Measurements from ENCODE around the gene CDH26.

Gene CDH26

DNA sequence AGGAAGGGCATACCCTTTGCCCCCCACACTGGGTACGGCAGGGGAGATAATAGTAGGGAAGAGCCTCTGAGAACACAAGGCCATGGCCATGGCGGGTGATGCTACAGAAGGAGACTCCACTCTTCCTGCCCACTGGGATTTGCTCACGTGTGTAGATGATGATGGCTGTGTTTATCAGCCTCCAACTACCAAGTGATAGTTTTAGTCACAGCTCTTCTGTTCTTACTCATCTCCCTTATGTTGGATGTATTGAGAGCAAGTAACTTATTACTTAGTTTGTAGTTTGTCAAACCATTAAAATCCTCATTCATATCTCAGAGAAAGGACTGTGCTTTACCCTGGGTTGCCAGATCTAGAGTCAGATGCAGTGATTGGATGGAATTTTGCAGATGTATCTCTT lies 66.0 kb downstream of the CDH26 start:
- Histone ChIP-seq H3K27me3 (no peaks in the 10 kb centered on the region), H3K9me3 (peaks cover 10% of the 10 kb centered on the region; the same call in 1 of the 2 replicates), H3K4me3 (no peak overlapping the region)

DNA sequence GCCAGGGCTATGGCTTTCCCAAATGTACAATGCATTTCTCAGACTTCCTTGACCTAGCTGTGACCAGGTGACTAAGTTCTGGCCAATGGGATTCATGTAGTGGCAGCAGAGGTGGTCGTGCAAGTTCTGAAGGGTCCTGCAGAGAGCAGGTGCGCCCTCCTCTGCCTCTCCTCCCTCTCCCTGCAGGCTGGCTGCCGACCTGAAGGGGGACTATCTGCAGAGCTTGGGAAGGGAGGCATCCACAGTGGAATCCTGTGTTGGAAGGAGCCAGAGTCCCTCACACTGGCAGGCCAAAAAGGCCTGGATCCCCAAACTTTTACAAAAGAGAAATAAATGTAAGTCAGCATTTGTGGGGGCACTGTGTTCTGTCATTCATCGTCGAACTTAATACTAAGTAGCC lies 66.6 kb downstream of the CDH26 start:
- H3K9me3 ChIP-seq = peaks cover 10% of the 10 kb centered on the region; the same call in 1 of the 2 replicates
- TF ChIP-seq Cebpa-rat (IDR thresholded peaks at IDR 0.05) = no peak
- H3K27ac ChIP-seq = no peak overlapping the region

More for the DNA sequence above, 66.0 kb downstream of the CDH26 start:
- no peaks in the 10 kb centered on the region for H4K20me1 ChIP-seq
- no peak for TF ChIP-seq Cebpa-rat (IDR thresholded peaks at IDR 0.05)
- peak overlapping the region; percentile 45; the same call in 1 of the 2 replicates for H3K27ac ChIP-seq
- H3K36me3 ChIP-seq = no peaks in the 10 kb centered on the region
- peak overlapping the region; percentile 58 for H3K4me2 ChIP-seq
- peaks cover 42% of the 10 kb centered on the region for H3K4me1 ChIP-seq
- H3K9ac ChIP-seq = peak overlapping the region; percentile 23; the same call in 1 of the 2 replicates

DNA sequence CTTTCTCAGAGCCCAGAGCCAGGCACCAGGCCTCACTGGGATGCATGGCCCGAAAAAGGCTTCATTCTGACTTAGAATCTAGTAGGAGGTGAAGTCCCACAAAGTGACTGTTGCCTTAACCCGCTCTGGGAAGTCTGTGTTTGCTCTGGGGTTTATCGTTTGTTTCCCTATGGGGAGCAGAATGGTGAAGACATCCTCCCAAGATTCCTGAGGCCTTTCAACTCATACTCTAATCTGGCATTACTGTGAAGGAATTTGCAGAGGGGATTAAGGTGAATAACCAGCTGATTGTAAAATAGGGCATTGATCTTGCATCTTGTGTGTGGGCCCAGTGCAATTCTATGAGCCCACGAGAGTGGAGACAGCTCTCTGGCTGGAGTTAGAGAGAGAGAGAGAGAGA lies 67.8 kb downstream of the CDH26 start:
- TF ChIP-seq Cebpa-rat (IDR thresholded peaks at IDR 0.05) = no peak
- Histone ChIP-seq H3K27me3 (no peaks in the 10 kb centered on the region), H3K4me2 (no peak overlapping the region), H4K20me1 (no peaks in the 10 kb centered on the region), H3K9me3 (peaks cover 10% of the 10 kb centered on the region; the same call in 1 of the 2 replicates), H3K4me1 (peaks cover 53% of the 10 kb centered on the region), H3K9ac (no peak overlapping the region), H3K4me3 (no peak overlapping the region), H3K27ac (no peak overlapping the region), H3K36me3 (no peaks in the 10 kb centered on the region)

More for the DNA sequence above, 66.6 kb downstream of the CDH26 start:
- Histone ChIP-seq H3K36me3 (no peaks in the 10 kb centered on the region), H3K4me3 (no peak overlapping the region), H3K27me3 (no peaks in the 10 kb centered on the region), H3K9ac (no peak overlapping the region), H3K4me1 (peaks cover 42% of the 10 kb centered on the region), H3K4me2 (peak overlapping the region; percentile 58), H4K20me1 (no peaks in the 10 kb centered on the region)

DNA sequence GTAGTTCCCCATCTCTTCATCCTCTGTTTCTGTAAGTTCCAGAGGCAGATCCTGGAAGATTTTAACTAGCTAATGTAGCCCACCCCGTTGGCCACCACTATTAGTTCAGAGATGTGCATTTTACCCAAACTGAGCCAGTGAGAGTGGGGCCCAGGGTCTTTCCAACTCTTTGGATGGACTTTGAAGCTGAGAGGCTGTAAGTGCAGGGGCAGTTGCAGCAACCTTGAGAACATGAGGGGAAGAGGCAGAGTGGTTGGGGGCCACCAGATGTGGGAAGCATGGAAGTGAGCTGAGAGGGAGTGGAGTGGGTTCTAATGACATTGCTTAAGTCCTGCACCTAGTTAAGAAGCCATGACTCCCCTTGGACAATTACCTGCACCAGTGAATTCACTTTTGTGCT lies 72.2 kb downstream of the CDH26 start:
- H3K4me2 ChIP-seq = peak overlapping the region; percentile 77
- H3K4me3 ChIP-seq = no peak overlapping the region
- peaks cover 41% of the 10 kb centered on the region for H3K4me1 ChIP-seq
- no peak overlapping the region for H3K9ac ChIP-seq
- TF ChIP-seq Cebpa-rat (IDR thresholded peaks at IDR 0.05) = no peak
- no peaks in the 10 kb centered on the region for H3K36me3 ChIP-seq
- no peaks in the 10 kb centered on the region for H4K20me1 ChIP-seq
- H3K27ac ChIP-seq = no peak overlapping the region
- peaks cover 13% of the 10 kb centered on the region for H3K9me3 ChIP-seq
- no peaks in the 10 kb centered on the region for H3K27me3 ChIP-seq

DNA sequence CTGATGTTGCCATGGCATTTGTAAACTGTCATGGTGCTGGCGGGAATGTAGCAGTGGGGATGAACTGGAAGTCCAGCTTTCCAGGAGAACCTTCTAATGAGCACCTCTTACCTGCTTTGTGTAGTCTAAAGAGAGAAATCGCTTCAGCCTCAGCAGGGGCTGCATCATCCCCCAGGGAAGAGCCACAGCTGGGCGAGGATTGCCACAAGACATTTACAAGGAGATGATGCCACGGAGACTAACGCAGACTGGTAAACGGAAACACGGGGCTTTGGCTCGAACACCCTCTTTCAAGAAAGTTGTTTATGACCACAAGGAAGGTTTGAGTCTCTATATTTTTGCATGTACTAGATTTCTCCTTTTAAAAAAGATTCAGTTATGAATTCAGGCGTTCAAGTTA lies 72.9 kb downstream of the CDH26 start:
- peaks cover 17% of the 10 kb centered on the region for H3K9me3 ChIP-seq
- H3K4me1 ChIP-seq = peaks cover 40% of the 10 kb centered on the region
- peak overlapping the region; percentile 77 for H3K4me2 ChIP-seq
- no peaks in the 10 kb centered on the region for H3K36me3 ChIP-seq
- no peak overlapping the region for H3K9ac ChIP-seq
- no peak for TF ChIP-seq Cebpa-rat (IDR thresholded peaks at IDR 0.05)
- H3K27me3 ChIP-seq = no peaks in the 10 kb centered on the region
- no peak overlapping the region for H3K4me3 ChIP-seq
- H4K20me1 ChIP-seq = no peaks in the 10 kb centered on the region
- peak overlapping the region; percentile 64 for H3K27ac ChIP-seq

DNA sequence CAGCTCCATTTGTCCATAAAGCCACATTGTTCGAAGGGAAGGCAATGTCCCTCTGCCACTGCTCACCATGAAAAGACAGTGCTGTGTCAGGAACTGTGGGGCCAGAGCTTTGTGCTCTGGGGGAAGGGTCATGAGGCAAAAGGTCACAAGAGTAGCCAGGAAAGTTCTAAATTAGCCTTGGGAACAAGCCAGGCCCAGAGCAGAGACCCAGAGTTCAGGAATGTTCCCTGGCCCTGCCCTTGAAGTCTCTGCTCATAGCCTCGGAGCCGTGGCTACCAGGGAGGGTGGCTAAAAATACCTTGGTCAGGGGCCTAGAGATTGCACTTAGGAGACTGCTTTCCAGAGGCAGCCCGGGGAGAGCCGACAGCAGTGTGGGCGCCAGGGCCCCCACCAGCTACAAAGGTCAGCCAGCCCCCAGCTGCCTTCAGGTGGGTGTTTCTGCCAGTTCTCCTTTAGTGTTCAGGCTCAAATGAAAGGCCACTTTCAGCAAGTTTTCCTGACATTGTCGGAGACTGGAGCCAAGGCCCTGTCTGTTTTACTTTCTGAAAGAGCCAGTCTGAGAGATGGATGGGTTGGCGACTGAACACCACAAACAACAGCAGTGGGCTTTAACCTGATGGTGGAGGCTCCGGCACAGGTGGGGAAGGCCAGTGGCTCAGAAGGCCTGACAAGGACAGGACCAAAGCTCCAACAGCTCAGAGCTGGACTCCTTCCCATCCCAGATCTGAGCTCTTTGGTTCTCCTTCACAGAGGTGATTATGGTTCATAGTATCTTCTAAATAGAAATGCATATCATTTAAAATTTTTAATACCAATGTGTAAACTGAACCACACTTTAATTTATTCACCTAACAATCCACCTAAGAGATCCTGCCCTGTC lies 76.2 kb downstream of the CDH26 start:
- no peak overlapping the region for H3K27ac ChIP-seq
- H3K36me3 ChIP-seq = no peaks in the 10 kb centered on the region
- H3K9ac ChIP-seq = no peak overlapping the region
- H3K4me1 ChIP-seq = peaks cover 38% of the 10 kb centered on the region
- H3K9me3 ChIP-seq = peaks cover 7% of the 10 kb centered on the region
- no peak overlapping the region for H3K4me3 ChIP-seq
- no peak for TF ChIP-seq Cebpa-rat (IDR thresholded peaks at IDR 0.05)
- H3K27me3 ChIP-seq = no peaks in the 10 kb centered on the region
- H4K20me1 ChIP-seq = no peaks in the 10 kb centered on the region
- H3K4me2 ChIP-seq = no peak overlapping the region

DNA sequence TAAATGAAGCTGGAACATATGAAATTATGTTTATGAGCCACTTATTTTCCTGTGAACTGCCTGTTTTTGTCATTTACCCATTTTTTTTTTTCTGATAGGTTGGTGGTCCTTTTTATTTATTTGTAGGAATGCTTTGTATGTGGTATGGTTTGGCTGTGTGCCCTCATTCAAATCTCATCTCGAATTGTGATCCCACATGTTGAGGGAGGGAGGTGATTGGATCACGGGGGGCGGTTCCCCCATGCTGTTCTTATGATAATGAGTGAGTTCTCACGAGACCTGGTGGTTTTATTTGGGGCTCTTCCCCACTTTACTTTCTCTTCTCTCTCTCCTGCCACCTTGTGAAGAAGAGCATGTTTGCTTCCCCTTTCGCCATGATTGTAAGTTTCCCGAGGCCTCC lies 77.3 kb downstream of the CDH26 start:
- no peak overlapping the region for H3K4me3 ChIP-seq
- no peaks in the 10 kb centered on the region for H4K20me1 ChIP-seq
- no peaks in the 10 kb centered on the region for H3K36me3 ChIP-seq
- H3K27ac ChIP-seq = no peak overlapping the region
- H3K9ac ChIP-seq = no peak overlapping the region
- H3K27me3 ChIP-seq = no peaks in the 10 kb centered on the region
- H3K9me3 ChIP-seq = peaks cover 7% of the 10 kb centered on the region
- TF ChIP-seq Cebpa-rat (IDR thresholded peaks at IDR 0.05) = no peak
- H3K4me1 ChIP-seq = peaks cover 34% of the 10 kb centered on the region
- no peak overlapping the region for H3K4me2 ChIP-seq

DNA sequence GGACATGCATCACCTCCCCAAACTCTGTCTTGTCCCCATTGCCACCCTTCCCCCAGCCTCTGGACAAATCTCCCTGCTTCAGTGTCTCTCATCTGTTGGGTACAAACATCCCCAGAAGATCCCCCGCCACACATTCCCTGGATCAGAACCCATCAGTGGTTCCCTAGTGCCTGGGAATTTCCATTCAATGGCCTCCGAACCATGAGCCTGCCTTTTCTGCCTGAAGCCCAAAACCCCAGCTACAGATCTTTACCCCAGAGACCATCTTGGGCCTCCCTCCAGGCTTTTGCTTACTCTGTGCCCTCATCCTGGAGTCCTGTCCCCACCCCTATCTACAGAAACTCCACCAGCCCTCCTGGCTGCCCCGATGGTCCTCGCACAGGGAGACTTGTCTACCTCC lies 78.1 kb downstream of the CDH26 start:
- no peak overlapping the region for H3K4me3 ChIP-seq
- H3K4me2 ChIP-seq = peak overlapping the region; percentile 50
- H4K20me1 ChIP-seq = no peaks in the 10 kb centered on the region
- H3K27me3 ChIP-seq = no peaks in the 10 kb centered on the region
- no peak overlapping the region for H3K9ac ChIP-seq
- peaks cover 7% of the 10 kb centered on the region for H3K9me3 ChIP-seq
- H3K4me1 ChIP-seq = peaks cover 34% of the 10 kb centered on the region
- H3K36me3 ChIP-seq = no peaks in the 10 kb centered on the region
- no peak for TF ChIP-seq Cebpa-rat (IDR thresholded peaks at IDR 0.05)
- no peak overlapping the region for H3K27ac ChIP-seq

DNA sequence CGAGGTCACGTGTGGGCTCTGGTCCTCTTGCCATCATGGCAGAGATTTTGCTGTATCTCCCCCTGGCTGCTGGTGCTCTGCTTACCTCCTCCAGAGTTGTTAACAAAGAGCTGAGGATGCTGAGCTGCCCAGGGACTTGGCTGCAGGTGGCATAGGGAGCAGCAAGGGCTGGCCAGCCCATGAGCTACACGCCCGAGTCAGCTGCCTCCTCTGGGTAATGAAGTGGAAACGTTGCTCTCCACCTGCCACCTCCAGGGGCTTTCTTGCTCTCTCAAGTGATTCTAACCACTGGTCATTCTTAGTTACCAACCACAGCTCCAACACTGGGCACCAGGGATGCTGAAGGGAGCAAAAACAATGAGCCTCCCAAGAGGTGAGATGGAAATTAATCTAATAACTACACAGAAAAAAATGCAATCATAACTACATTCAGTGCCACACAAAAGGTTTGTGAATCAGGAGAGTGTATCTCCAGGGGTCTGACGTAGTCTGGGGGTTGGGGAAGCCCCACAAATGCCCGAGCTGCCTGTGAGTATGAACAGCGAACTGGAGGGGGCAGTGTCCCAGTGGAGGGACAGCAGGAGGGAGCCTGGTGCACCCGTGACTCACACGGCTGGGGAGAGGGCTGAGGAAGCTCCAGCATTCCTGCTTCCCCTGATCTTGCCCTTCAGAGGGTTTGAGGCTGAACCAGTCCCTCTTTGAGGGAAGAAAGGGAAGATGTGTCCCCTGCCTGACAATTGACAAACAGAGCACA lies 78.7 kb downstream of the CDH26 start:
- Histone ChIP-seq H3K27me3 (no peaks in the 10 kb centered on the region), H3K4me1 (peaks cover 34% of the 10 kb centered on the region), H3K36me3 (no peaks in the 10 kb centered on the region), H3K9me3 (peaks cover 7% of the 10 kb centered on the region), H3K27ac (no peak overlapping the region), H3K4me2 (peak overlapping the region; percentile 50), H3K9ac (no peak overlapping the region), H4K20me1 (no peaks in the 10 kb centered on the region), H3K4me3 (no peak overlapping the region)
- TF ChIP-seq Cebpa-rat (IDR thresholded peaks at IDR 0.05) = no peak

Measured in BLaER1 (cell line).